GM12865 (cell line): ENCODE data around the gene METTL14.

Experiments used
- DNase-seq: peaks from one replicate; pipeline ENCODE4 v3.0.0; 2010; ENCODE audit warnings: low read depth
- H3K4me3 ChIP-seq: 2 replicates; pipeline ENCODE4 v1.5.1; 2011; ENCODE audit warnings: mild to moderate bottlenecking, low read depth, low read length, control low read depth
- CTCF ChIP-seq: IDR thresholded peaks from 2 replicates; pipeline ENCODE4 v1.5.1; 2011; ENCODE audit warnings: low read length, control low read depth, low read depth, inconsistent platforms; ENCODE audit not compliant: insufficient read depth; ENCODE audit errors: missing control alignments

Gene METTL14

GRCh38 chr4:118742050-118742449 lies 56.9 kb downstream of the METTL14 start:
- no peak overlapping the region for H3K4me3 ChIP-seq
- DNase-seq: no peak
- no peak for TF ChIP-seq CTCF

GRCh38 chr4:118743867-118744266 lies 58.7 kb downstream of the METTL14 start:
- H3K4me3 ChIP-seq: no peak overlapping the region
- no peak for TF ChIP-seq CTCF
- DNase-seq: no peak

- H3K4me3 ChIP-seq: no peak overlapping the region
- no peak for TF ChIP-seq CTCF
- DNase-seq: no peak
These were observed 60.2 kb downstream of the METTL14 start for GRCh38 chr4:118745357-118745756.

- DNase-seq: no peak
- H3K4me3 ChIP-seq: no peak overlapping the region
- no peak for TF ChIP-seq CTCF
These were observed 61.2 kb downstream of the METTL14 start for GRCh38 chr4:118746251-118746919.

GRCh38 chr4:118749347-118749988 lies 64.3 kb downstream of the METTL14 start:
- no peak overlapping the region for H3K4me3 ChIP-seq
- DNase-seq: no peak
- TF ChIP-seq CTCF: no peak

- TF ChIP-seq CTCF: no peak
- no peak for DNase-seq
- no peak overlapping the region for H3K4me3 ChIP-seq
These were observed 66.6 kb downstream of the METTL14 start for GRCh38 chr4:118751629-118752323.
